DMS153 treated with DMSO at 0.1 percent for 48 hours (cell line): ENCODE data around the gene CARD11.
"Not testable (repeated sequence)": the region's sequence is repeated elsewhere in the genome, so short reads cannot be mapped to it uniquely, and the experiment has no call there.

ENCODE experiments used
- DNase-seq: peaks from one replicate; lab custom pipeline; 2025; ENCODE audit not compliant: unreplicated experiment; lab: John Stamatoyannopoulos, UW

The CARD11 gene

DNA sequence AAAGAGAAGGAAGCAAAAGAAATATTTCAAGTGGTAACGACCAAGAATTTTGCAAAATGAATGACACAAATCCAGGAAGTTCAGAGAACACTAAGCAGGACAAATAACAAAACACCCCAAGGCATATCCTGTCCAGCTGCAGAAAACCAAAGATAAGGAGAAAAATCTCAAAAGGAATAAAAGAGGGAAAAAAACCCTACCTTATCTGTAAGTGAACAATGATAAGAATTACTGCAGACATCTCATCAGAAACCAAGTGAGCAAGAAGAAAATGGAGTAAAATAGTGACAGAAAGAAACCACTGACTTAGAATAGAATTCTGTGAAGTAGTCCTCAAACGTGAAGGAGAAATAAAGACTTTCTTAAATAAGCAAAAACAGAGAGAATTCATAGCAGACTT, 21.8 kb downstream of the CARD11 start:
- DNase-seq, result no peak

DNA sequence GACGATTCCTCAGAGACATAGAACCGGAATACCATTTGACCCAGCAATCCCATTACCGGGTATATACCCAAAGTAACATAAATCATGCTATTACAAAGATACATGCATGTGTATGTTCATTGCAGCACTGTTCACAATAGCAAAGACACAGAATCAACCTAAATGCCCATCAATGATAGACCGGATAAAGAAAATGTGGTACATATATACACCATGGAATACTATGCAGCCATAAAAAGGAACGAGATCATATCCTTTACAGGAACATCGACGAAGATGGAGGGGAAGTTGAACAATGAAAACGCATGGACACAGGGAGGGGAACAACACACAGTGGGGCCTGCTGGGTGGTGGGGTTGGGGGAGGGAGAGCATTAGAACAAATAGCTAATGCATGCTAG, 22.4 kb downstream of the CARD11 start:
- DNase-seq, result not testable (repeated sequence)

- DNase-seq, result no peak
Measured at GRCh38 chr7:3020416-3020815, 23.3 kb downstream of the CARD11 start.

- DNase-seq, result no peak
Measured at GRCh38 chr7:3019801-3020200, 23.9 kb downstream of the CARD11 start.

DNA sequence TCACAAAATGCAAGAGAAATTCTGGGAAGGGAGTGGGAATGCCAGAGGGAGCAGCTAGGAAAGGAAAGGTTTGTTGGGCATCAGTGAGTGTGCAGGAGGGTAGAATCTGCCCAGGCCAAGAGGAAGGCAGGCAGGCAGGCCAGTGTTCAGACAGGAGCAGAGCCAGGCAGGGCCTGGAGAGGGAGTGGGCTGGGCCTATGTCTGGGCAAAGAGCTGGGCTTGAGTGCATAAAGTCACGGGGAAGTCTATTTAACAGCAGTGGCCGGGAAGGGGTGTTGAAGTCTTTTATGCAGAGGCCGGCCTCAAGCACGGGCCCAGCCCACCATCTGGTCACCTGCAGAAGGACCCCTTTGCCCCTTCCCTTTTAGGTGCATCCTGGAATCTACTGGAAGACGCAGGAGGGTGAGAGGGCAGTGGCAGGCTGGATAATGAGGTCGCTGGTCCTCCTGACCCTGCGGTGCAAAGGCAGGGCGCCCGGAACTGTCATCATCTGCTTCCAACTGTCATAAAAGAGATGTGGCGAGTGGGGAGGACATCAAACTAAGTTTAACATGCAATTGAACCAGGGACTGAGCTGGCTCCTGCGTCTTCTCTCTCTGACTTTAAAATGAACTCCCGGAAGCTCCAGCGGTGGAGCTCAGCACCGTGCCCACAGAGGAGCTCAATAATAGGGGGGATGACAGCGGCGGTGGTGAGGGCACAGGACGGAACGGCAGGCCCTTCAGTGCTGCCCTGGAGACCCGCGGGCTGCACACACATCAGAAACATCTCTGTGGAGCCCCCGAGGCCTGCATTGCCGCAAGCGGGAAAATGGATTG, 29.5 kb downstream of the CARD11 start:
- no peak for DNase-seq

GRCh38 chr7:3011211-3011852, 32.3 kb downstream of the CARD11 start:
- DNase-seq, result no peak

DNA sequence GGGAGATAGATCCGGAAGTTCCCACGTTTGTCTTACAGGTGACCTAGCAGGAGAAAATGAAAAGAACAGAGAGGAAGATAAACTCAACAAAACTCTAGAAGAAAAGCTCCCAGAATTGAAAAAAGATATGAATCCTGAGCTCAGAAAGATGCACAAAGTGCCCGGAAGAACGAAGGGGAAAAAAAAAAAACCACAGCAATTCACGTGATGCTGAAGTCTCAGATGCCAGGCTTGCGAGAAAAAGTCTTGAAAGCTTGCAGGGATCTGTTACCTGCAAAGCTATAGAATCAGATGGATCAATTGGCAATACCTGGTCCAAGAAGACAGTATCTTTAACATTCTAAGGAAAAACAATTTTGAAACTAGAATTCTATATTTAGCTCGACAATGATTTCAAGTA, 33.5 kb downstream of the CARD11 start:
- no peak for DNase-seq

GRCh38 chr7:3009086-3009485, 34.6 kb downstream of the CARD11 start:
- no peak for DNase-seq

DNA sequence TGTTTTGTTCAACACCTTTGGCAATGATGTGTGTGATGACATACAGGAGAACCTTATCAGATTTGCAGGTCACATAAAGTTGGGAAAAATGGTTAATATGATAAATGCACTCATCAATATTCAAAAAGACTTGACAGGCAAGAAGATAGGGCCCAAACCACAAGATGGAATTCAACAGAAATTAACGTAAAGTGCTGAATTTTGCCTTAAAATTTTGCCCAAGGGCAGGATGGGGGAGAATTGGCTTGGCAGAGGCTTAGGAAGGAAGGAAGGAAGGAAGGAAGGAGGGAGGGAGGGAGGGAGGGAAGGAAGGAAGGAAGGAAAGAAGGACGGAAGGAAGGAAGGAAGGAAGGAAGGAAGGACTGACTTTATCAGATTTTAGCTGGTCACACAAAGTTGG, 35.3 kb downstream of the CARD11 start:
- no peak for DNase-seq

GRCh38 chr7:3007696-3008095, 36.0 kb downstream of the CARD11 start:
- DNase-seq, result no peak

GRCh38 chr7:3005257-3005656, 38.4 kb downstream of the CARD11 start:
- DNase-seq, result no peak

GRCh38 chr7:3003936-3004335, 39.7 kb downstream of the CARD11 start:
- DNase-seq, result no peak

DNA sequence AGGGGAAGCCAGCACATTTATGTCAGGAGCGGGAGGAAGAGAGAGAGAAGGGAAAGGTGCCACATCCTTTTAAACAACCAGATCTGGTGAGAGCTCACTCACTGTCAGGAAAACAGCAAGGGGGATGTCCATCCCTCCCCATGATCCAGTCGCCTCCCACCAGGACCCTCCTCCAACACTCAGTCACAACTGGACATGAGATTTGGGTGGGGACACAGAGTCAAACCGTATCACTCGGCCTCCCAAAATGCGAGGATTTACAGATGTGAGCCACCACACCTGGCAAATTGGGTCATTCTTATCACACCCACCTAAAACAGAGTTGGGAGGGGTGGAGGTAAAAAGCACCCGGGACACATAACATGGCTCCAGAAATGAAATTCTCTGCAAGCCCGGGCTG, 41.0 kb downstream of the CARD11 start:
- no peak for DNase-seq

DNA sequence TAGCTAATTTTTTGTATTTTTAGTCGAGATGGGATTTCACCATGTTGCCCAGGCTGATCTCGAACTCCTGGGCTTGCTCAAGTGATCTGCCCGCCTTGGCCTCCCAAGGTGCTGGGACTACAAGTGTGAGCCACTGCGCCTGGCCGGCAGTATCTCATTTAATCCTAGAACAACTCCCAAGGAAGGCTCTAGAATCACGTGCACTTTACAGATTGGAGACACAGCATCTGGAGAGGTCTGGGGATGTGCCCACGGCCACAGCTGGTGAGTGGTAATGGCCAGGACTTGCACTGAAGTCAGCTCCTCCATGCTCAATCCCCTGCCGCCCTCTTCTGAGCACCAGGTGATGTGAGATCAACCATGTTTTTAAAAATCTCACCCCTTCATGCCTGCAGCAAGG, 43.1 kb downstream of the CARD11 start:
- DNase-seq, result no peak

GRCh38 chr7:2999078-2999500, 44.6 kb downstream of the CARD11 start:
- DNase-seq, result no peak

- DNase-seq, result no peak
Measured at GRCh38 chr7:2997014-2997413, 46.7 kb downstream of the CARD11 start.

- no peak for DNase-seq
Measured at GRCh38 chr7:2996141-2996540, 47.5 kb downstream of the CARD11 start.

DNA sequence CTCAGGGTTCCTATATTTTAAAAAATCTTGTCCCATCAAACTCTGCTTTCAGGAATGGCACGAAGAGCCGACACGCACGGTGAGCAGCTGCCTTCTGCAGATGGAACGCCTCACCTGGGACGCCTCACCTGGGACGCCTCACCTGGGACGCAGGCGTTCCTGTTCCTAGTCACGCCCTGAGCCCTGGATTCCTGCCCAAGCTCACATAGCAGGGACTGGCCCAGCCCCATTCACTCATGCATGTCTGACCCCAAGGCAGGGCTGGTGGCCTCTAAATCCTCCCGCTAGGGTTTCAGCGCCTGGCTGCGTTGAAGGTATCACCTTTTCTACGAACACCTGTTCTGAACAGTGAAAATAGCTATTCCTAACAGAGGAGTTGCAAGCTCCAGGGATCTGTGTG, 49.8 kb downstream of the CARD11 start:
- DNase-seq, result no peak

DNA sequence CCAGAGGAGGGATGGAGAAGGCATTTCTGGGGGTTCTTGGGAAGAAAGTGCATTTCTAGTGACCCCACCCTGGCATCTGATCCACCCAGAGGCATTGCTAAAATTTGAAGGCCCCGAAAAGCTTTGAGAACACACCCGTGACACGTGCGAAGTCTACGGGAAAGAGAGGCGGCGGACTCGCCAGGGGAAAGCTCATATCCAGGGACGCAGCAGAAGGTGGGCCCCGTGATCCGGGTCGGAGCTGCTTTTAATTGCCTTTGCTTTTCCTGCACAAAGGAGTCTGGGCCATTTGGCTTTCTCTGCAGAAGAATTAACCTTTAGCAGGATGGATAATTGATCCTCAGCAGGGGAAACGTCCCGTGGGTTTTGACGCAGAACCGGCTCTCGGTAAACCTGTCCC, 50.3 kb downstream of the CARD11 start:
- no peak for DNase-seq

DNA sequence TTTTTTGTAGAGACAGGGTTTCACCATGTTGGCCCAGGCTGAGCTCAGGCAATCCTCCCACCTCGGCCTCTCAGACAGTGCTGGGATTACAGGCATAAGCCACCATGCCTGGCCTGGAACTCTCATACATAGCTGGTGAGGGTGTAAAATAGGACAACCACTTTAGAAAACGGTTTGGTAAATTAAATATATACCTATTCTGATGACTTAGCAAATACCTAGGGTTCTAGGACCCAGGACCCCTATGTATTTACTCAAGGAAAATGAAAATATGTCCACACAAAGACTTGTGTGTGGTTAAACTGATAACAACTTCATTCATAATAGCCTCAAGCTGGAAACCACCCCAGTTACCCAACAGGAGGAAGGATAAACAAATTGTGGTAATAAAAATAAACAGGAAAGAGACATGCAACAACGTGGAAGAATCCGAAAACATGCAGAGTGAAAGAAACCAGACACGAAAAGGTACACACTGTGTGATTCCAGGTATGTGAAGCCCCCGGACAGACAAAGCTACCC, 52.7 kb downstream of the CARD11 start:
- DNase-seq, result no peak

DNA sequence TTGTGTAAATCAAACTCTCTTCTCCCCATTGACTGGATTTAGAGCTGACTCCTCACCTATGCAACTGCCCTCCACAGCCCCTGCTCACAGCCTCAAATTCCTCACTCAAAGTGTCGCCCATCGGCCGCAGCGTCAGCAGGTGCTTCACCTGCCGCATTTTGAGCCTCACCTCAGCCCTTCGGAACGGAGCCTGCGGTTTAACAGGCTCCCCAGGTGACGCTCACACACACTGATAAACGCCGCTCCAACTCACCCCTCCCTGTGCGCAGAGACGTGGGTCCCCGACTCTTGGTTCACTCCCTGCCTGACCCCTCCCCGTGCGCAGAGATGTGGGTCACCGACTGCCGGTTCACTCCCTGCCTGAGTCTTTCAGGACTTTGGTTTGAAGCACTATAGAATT, 57.1 kb downstream of the CARD11 start:
- no peak for DNase-seq

DNA sequence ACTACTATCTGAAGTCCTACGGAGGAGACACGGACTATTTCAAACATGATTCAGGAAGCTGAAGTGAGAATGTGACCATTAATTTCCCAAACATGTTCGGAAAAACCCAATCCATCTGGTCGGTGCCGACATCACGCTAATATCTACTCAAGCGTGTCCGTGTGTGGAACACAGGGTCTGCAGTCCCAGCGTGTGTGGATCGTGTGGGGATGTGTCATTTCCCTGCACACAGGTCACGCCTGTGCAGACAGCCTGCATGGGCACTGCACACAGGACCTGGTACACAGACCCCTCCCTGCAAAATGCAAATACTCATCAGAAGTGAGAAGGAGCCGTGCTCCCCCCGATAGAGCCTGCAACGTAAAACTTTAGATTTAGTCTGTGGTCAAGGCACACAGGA, 57.8 kb downstream of the CARD11 start:
- no peak for DNase-seq
